ENCODE measurements around the gene KCNH3.
"Not testable (repeated sequence)": the region's sequence is repeated elsewhere in the genome, so short reads cannot be mapped to it uniquely, and the experiment has no call there.

KCNH3 gene, protein sequence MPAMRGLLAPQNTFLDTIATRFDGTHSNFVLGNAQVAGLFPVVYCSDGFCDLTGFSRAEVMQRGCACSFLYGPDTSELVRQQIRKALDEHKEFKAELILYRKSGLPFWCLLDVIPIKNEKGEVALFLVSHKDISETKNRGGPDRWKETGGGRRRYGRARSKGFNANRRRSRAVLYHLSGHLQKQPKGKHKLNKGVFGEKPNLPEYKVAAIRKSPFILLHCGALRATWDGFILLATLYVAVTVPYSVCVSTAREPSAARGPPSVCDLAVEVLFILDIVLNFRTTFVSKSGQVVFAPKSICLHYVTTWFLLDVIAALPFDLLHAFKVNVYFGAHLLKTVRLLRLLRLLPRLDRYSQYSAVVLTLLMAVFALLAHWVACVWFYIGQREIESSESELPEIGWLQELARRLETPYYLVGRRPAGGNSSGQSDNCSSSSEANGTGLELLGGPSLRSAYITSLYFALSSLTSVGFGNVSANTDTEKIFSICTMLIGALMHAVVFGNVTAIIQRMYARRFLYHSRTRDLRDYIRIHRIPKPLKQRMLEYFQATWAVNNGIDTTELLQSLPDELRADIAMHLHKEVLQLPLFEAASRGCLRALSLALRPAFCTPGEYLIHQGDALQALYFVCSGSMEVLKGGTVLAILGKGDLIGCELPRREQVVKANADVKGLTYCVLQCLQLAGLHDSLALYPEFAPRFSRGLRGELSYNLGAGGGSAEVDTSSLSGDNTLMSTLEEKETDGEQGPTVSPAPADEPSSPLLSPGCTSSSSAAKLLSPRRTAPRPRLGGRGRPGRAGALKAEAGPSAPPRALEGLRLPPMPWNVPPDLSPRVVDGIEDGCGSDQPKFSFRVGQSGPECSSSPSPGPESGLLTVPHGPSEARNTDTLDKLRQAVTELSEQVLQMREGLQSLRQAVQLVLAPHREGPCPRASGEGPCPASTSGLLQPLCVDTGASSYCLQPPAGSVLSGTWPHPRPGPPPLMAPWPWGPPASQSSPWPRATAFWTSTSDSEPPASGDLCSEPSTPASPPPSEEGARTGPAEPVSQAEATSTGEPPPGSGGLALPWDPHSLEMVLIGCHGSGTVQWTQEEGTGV

DNA sequence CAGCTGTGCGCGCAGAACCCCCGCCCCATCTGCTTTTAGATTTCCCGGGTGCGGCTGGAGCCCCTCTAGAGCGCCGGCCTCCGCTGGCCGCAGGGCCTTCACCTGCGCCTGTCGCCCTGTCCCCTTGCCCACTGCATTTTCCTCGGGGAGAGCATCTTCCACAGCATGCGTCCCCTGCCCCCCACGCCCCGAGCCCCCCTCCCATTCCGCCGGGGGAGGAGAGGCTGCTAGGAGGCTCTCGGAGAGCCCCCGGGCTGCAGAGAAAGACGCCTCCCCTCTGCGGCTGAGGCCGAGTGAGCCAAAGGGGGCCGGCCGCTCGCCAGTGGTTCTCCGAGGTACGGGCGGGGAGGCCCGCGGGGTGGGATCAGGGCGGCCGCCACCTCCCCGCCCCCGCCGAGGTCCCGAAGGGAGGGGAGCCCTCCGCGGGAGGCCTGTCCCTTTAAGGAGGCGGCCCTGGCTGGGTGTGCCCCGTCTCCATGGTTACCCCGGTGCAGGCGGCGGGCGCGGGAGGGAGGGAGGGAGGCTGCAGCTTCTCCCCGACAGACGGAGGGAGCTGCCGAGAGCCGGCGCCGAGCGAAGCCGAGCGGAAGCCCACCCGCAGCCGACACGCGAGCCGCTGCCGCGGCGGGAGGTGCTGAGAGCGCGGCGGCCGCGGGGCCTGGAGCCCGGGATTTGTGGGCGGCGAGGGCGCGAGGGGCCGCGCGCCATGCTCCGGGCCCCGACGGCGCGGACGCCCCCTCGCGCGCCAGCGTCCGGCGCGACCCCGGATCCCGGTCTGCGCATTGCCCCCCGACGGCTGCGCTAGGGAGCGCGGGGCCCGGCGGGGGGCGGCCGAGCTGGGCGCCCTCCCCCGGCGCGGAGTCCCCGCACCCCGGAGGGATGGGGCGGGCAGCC, at the start of gene KCNH3:
Gene KCNH3 (plus strand): TSS at position 521 of the 894 bp plus-strand sequence. CDS start 387 bp downstream, outside the sequence.
- peak; percentile 76 to 79 for DNase-seq (ENCODE audit: low read depth in 1 of 2, low spot score in 1 of 2)

DNA sequence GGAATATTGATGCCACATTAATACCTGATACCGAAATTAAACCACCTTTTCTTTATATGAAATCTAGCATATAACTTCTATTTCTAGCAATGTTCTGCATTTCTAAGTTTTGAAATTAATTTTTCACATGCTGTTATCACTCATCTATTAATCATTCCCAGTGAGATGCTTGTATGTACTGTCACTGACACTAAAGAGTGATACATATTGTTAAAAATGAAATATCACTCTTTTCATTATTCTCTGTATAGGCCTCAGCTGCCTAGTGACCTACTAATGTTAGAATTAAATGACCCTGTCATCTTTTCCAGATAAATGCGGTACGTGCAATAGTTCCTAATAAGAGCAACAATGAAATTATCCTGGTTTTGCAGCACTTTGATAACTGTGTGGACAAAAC, 49.7 kb upstream of the KCNH3 start:
- no peak for DNase-seq (ENCODE audit: low read depth in 1 of 2, low spot score in 1 of 2)

DNA sequence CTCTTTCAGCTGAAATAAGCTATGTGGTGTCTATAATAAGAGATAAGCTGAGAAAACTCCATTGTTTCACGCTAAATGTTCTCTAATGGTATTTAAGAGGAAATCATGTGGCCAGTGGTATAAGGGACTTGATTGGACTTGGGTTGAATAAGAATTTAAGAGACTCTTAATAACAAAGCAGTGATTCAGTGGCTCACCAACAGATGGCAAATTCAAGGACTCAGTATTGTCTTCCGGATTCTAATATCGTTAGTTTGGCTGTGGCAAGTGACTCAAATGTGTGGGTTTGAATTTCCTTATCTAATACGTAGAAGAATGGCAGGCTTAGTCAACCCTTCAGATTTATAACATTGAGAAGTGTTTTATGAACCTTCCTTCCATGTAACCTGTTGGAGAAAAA, 49.1 kb upstream of the KCNH3 start:
- DNase-seq (ENCODE audit: low read depth in 1 of 2, low spot score in 1 of 2): no peak

DNA sequence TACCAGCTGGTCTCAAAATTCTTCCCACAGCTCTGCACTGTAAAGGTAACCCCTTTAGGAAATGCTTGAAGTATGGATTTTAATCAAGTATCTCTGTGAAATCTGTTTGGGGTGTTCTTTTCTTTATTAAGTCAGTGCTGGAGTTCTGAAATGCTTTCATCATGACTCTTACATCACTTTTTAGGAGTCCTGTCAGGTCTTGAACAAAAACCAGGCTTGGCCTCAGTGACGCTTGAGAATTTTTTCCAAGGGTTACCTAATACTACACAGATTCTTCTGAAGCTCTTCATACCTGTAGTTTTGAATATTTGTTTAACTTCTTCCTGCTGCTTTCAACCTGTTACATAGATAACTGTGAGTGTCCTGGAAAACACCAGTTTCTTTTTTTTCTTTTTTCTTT, 47.0 kb upstream of the KCNH3 start:
- DNase-seq (ENCODE audit: low read depth in 1 of 2, low spot score in 1 of 2): no peak

DNA sequence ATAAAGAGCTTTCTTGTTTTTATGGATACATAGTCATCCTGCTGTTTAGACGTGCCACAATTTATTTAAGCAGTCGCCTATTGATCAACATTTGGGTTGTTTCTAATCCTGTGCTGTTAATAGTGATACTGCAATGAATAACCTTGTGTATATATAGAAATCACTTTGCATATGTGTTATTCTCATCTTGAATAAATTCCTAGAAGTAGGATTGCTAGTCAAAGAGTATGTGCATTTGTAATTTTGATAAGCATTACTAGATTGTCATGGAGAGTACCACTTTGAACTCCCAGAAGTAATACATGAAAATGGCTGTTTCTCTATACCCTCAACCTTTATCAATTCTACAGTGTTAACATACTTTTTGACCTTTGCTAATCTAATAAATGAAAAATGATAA, 44.9 kb upstream of the KCNH3 start:
- no peak for DNase-seq (ENCODE audit: low read depth in 1 of 2, low spot score in 1 of 2)

DNA sequence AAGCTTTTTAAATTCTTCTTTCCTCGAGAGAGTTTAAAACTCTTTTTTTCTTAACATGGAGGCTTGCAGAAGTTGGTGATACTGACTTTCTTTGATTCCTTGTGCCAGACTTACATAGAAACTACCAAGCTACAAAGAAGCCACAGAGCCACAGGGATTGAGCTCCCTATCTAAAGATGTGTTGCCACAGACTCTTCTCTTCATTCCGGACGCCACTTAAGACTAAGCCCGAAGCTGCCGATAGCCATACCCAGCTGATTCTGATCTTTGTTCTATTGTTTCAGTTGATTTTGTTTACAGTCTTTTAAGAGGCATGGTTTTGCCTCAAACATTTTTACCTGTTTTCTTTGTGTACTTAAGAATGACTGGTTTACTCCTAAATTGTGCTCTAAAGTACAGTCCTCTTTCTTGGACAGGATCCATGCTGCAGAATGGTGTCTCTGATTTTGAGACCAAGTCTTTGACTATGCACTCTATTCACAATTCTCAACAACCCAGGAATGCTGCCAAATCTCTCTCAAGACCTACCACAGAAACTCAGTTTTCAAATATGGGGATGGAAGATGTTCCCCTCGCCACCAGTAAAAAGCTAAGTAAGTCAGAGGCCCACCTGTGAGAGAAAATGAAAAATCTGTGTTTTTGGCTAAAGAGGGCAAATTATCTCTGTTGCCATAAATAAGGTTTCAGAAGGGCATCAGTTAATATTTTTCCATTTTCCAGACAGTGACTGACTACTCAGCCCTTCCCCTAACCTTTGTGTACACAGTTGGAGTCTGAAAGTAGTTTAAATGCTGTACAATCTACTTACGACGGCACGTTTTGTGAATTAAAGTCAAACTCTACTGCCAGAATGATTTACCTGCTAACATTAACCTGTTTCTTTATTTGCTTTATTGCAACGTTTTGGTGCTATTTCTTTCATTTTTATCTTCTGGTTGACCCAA, 42.1 kb upstream of the KCNH3 start:
- DNase-seq (ENCODE audit: low read depth in 1 of 2, low spot score in 1 of 2): no peak

DNA sequence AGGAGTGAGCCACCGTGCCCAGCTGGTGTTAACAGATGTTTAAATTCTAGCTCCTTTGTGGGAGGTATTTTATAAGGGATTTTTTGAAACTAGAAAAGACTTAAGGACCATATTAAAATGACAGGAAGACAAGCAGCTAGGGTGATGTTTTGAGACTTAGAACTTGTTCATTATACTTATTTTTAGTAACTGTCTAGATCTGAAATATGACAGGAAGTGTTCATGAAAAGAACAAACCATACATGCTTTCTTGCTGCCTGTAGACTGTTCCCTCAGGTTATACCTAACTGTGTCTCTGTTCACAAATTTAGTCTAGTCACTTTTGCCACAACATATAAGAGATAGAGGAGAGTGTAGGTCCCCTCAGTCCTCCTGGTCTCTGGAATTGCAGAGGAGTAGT, 36.9 kb upstream of the KCNH3 start:
- no peak for DNase-seq (ENCODE audit: low read depth in 1 of 2, low spot score in 1 of 2)

DNA sequence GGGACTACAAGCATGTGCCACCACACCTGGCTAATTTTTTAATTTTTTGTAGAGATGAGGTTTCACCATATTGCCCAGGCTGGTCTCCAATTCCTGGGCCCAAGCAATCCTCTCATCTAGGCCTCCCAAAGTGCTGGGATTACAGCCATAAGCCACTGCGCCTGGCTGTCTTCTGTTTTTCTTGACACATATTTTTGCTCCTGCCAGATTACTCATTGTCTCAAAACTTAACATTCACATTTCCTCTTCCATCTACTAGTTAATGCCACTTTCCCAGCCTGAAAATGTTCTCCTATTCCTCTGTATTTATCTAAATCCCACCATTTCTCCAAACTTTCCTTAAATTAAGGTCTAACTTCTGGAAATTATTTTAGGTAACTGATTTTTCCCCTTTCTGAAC, 36.2 kb upstream of the KCNH3 start:
- DNase-seq (ENCODE audit: low read depth in 1 of 2, low spot score in 1 of 2): no peak

DNA sequence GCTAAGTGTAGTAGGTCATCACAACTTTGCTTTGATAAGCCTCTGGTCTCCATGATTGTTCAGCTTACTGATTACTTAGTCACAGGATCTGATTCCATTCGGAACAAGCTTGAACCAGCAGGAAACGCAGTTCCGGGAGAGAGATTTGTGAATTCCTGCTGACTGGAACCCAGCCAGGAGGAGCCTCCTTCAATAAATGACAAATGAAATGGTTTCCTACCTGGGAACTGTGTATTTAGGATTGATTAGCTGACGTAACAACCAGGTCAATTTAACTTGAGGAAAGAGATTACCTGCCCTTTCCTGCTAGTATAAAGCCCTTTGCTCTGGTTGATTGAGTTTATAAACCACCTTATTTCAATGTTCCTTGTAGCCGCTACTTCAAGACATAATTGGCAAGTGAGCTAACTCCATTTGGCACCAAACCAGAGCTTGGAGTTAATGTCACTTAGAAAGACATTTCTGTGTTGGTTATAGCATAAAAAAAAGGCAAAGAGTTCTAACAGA, 35.1 kb upstream of the KCNH3 start:
- no peak for DNase-seq (ENCODE audit: low read depth in 1 of 2, low spot score in 1 of 2)

DNA sequence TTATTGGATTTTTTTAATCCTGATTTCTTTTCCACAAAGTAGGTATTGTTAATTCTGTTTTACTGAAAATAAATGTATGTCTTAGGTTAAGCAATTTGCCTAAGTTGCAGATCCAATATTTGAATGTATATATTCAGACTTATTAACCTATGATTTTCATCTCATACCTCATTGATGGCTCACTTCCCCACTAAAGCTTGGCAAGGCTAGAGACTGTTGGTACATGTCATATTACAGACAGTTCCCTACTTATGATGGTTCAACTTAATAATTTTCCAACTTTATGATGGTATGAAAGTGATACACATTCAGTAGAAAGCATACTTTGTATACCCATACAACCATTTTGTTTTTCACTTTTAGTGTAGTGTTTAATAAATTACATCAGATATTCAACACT, 33.2 kb upstream of the KCNH3 start:
- DNase-seq (ENCODE audit: low read depth in 1 of 2, low spot score in 1 of 2): no peak

DNA sequence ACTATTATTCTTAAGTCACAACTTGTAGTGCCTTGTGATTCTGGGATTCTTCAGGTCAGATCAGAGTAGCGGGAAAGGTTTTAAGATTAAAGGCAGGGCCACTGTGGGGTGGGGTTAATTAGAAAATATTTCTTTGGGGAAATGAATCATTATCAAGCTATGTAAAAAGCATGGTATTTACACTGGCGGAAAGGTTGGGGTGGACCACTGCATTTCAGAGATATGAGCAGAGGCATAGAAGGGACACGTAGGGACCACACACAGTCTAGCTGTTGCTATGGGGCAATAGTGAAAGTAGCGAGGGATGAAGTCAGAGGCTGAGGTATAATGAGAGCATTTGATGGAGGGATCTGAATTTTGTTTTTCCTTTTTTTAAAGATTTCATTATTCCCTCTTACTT, 31.7 kb upstream of the KCNH3 start:
- DNase-seq (ENCODE audit: low read depth in 1 of 2, low spot score in 1 of 2): no peak

DNA sequence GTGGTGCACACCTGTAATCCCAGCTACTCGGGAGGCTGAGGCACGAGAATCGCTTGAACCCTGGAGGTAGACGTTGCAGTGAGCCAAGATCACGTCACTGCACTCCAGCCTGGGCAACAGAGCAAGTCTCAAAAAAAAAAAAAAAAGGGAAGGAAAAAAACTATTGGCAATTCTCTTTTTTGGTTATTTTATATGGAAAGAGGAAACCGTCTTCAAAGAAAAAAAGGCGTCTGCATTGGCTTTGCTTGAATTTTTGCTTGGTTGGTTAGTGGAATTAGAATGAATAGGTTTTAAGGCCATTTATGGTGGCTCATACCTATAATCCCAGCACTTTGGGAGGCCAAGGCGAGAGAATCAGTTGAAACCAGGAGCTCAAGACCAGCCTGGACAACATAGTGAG, 29.1 kb upstream of the KCNH3 start:
- not testable (repeated sequence) for DNase-seq (ENCODE audit: low read depth in 1 of 2, low spot score in 1 of 2)

DNA sequence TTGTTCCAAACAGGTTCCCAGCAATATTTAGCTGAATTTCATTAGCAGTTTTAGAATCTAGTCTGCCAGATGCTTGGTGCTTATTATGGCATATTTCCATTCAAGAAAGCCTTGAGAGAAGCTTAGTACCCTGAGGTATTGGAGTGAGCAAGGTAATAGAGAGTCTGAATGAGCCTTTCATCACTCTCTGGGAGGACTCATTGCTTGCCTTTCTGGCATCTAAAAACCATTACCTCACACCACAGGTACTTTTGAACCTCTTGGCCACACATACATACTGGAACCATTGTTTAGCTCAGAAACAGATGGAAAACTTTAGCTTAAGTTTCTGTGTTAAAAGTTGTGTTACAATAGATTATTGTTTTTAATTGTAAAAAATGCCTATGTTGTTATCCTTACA, 27.4 kb upstream of the KCNH3 start:
- no peak for DNase-seq (ENCODE audit: low read depth in 1 of 2, low spot score in 1 of 2)

DNA sequence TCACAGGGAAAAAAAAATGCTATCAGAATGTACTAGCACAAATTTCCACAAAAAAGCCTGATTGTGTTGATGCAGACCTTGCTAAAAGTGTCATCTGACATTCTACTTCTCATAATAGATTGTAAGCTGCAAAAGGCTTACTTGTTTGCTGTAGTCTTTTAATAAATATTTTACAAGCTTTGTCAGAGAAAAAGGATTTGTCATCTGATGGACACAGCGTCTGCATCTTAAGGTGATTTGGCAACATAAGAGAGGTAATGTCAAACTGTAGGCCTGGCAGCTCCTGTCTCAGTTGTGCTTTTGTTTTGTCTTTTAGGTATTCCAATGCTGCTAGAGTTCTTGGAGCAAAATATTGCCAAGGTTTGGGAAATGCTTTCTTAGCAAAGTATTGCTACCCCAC, 26.3 kb upstream of the KCNH3 start:
- DNase-seq (ENCODE audit: low read depth in 1 of 2, low spot score in 1 of 2): no peak

DNA sequence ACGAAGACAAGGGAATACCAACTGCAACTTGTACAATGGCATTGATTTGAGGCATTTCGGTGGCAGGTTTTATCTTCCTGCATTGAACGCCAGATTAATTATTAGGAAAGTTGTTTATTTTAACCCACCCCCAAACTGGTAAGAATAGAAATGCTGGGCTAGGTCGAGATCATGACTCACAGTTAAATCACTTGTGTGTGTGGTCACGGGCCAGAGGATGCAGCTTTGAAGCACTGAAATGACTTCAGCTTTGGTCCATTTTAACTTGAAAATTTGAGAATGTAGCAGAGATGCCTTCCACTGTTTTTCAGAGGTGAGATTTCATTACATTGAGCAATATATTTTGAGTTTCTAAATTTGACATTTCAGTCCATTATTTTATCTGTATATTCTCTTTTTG, 23.6 kb upstream of the KCNH3 start:
- no peak for DNase-seq (ENCODE audit: low read depth in 1 of 2, low spot score in 1 of 2)

DNA sequence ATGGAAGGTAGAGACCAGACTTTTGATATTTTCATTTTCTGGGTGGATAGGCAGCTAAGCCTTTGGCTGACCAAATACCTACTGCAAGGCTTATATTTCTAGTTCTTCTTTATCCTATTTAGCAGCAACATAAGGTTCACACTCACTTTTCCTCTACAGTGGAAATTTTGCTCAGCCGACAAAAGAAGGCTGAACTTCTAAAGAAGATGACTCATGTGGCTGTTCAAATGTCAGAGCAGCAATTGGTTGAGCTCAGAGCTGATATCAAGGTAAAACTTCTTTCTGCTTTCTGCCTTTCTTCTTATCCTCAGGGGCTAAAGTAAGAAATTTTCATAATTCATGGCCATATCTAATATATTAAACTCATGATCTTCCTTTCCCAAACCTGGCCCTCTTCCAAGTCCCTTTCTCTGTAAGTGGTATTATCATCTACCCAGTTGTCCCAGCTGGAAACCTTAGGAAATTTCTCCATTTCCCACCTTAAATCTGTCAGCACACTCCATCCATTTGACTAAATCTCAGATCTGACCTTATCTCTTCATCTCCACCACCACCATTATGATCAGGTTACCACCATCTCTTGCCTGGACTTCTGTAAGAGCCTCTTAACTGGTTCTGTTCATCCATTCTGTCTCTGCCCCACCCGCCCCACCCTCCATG, 19.8 kb upstream of the KCNH3 start:
- no peak for DNase-seq (ENCODE audit: low read depth in 1 of 2, low spot score in 1 of 2)

DNA sequence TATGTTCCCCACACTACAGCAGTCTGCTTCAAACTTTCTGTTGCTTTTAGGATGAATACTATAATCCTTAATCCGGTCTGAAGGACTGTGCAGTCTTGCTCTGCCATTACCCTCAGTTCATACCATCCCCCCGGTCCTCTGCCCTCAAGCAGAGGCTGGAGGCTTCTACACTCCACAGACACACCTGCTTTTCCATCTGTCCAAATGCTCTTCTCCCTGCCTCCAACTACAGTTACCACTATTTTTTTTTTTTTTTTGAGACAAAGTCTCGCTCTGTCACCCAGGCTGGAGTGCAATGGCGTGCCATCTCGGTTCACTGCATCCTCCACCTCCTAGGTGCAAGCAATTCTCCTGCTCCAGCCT, 19.3 kb upstream of the KCNH3 start:
- no peak for DNase-seq (ENCODE audit: low read depth in 1 of 2, low spot score in 1 of 2)

DNA sequence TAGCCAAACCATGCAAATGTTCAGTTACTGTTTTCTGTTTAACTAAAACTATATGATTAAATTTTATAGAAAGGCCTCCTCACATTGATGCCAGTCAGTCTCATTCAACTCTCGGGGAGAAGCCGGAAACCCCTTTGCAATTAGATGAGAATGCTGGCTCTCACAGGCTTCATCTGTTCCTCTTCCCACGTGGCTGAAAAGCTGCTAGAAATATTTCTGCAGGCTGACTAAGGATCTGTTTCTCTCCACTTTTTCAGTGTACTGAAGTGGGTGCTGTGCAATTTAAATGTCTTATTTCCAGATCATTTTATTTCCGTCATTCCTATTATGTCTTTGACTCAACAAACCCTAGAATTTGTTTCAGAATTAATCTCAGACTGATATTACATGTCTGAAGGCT, 17.4 kb upstream of the KCNH3 start:
- no peak for DNase-seq (ENCODE audit: low read depth in 1 of 2, low spot score in 1 of 2)

DNA sequence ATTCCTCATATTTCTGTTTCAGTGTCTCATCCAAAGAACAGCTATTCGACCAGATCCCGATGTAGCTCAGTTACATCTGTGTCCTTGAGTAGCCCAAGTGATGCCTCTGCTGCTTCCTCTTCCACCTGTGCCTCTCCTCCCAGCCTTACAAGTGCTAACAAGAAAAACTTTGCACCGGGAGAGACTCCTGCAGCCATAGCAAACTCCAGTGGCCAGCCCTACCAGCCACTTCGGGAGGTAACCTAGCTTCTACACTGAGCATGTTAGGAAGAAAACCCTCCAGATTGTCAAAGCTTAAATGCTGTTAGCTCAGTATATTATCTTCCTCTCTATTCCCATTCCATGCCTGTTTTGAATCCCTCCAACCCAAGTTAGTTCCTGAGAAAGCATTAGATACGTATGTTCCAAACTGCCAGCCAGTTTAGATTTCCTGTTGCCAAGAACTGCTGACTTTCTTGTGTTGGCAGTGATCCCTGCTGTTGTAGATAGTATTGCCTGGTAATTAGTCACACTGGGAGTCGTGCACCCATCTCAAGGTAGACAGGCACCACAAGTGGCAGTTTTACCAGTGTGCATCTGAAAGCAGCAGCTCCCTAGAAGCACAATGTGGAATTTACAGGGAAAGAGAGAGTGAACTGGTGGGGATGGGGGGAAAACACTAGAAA, 14.0 kb upstream of the KCNH3 start:
- DNase-seq (ENCODE audit: low read depth in 1 of 2, low spot score in 1 of 2): no peak

Data from activated T-helper 1 cell treated with anti-CD3 and anti-CD28 coated beads, Interleukin-2, amount 50 U/mL, for 16 hours (primary cell).